ENCODE results near the gene PGS1.

Gene PGS1

GRCh38 chr17:78438694-78439325, 60.4 kb downstream of the PGS1 start:
- DNase-seq (ENCODE audit: low read depth) = no peak
- no peak overlapping the region for H3K4me3 ChIP-seq (ENCODE audit: low read depth, low read length)
- TF ChIP-seq, protein P1, sequence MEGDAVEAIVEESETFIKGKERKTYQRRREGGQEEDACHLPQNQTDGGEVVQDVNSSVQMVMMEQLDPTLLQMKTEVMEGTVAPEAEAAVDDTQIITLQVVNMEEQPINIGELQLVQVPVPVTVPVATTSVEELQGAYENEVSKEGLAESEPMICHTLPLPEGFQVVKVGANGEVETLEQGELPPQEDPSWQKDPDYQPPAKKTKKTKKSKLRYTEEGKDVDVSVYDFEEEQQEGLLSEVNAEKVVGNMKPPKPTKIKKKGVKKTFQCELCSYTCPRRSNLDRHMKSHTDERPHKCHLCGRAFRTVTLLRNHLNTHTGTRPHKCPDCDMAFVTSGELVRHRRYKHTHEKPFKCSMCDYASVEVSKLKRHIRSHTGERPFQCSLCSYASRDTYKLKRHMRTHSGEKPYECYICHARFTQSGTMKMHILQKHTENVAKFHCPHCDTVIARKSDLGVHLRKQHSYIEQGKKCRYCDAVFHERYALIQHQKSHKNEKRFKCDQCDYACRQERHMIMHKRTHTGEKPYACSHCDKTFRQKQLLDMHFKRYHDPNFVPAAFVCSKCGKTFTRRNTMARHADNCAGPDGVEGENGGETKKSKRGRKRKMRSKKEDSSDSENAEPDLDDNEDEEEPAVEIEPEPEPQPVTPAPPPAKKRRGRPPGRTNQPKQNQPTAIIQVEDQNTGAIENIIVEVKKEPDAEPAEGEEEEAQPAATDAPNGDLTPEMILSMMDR (IDR thresholded peaks at IDR 0.05; ENCODE audit: low read depth, low read length) = no peak
- TF ChIP-seq MAX (IDR thresholded peaks at IDR 0.05; ENCODE audit: low read depth, low read length) (no peak), POLR2A (IDR thresholded peaks at IDR 0.05; ENCODE audit: extremely low read depth, insufficient read length) (no peak), MYC (IDR thresholded peaks at IDR 0.05; ENCODE audit: low read depth, low read length) (no peak)

DNA sequence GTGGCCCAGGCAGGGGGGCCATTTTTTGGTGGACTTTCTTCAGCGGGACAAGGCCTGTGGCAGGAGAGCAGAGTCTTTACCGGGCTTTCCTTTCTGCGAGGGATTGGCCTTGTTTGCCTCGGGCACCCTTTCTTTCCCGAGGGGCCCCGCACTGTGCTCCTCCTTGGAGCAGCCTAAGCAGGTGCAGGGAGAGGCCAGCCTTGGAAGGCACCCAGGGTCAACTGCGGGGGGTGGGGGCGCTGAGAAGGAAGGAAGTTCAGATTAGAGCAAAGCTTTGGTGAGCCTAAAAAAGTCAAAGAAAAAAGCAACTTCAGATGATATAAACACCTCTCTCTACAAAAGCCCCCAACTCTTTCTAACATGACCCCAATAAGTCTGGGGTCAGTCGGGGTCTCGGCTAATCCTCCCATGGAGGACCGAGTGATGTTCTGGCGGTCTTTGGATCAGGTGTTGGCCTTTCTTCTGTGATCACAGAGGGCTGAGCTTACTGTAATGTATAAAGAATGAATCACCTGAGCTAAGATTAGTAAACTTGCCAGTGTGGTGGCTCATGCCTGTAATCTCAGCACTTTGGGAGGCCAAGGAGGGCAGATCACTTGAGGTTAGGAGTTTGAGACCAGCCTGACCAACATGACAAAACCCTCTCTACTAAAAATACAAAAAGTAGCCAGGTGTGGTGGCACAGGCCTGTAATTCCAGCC, 63.0 kb downstream of the PGS1 start:
- TF ChIP-seq, protein P1 (IDR thresholded peaks at IDR 0.05; ENCODE audit: low read depth, low read length) = no peak
- no peak for TF ChIP-seq MYC (IDR thresholded peaks at IDR 0.05; ENCODE audit: low read depth, low read length)
- DNase-seq (ENCODE audit: low read depth) = no peak
- H3K4me3 ChIP-seq (ENCODE audit: low read depth, low read length) = no peak overlapping the region

DNA sequence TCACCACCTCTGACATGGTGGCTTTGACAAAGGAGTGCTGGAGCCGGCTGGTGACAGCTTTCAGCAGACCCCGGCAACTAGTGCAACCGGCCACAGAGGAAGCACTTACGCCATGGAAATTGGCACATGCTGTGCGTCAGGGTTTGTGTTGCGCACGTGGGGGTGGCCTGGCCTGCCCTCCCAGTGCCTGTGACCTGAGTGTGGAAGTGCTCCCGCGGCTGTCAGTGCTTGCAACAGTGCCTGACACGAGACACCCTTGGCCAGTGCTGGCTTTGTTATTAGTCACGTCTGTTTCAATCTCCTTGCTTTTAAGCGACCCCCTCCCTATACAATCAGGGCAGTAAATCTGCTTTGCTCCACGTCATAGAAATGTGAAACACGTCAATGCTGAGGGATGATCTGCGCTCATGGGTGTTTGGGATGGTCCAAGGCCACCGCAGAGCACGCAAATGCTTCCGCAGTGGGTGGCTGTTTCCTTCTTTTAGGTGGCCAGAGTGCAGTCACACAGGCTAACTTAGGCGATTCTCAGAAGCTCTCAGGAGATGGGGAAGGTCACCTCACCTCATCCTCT, 64.3 kb downstream of the PGS1 start:
- no peak overlapping the region for H3K4me3 ChIP-seq (ENCODE audit: low read depth, low read length)
- TF ChIP-seq MAX (IDR thresholded peaks at IDR 0.05; ENCODE audit: low read depth, low read length) (peak; percentile 100), POLR2A (IDR thresholded peaks at IDR 0.05; ENCODE audit: extremely low read depth, insufficient read length) (no peak), MYC (IDR thresholded peaks at IDR 0.05; ENCODE audit: low read depth, low read length) (peak; percentile 99)
- TF ChIP-seq, protein P1 (IDR thresholded peaks at IDR 0.05; ENCODE audit: low read depth, low read length) = no peak
- DNase-seq (ENCODE audit: low read depth) = peak; percentile 94

DNA sequence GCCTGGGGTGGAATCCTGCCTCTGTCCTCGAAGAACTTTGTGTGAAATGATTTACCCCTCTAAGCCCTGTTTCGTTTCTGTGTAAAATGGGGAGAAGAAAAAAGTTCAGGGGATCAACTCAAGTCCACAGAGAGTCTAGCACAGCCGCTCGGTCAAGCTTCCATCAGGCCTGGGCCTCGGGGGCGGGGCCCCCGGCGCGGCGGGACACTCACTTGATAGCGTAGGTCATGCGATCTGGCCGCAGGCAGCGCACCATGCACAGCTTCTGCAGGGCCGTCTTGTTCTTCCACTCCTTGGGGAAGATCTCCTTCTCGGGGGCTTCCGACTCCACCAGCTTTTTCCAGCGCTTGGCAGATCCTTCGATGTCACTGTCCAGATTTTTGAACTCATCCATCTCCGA, 65.9 kb downstream of the PGS1 start:
- H3K4me3 ChIP-seq (ENCODE audit: low read depth, low read length) = no peak overlapping the region
- DNase-seq (ENCODE audit: low read depth) = no peak
- TF ChIP-seq MYC (IDR thresholded peaks at IDR 0.05; ENCODE audit: low read depth, low read length) (no peak), POLR2A (IDR thresholded peaks at IDR 0.05; ENCODE audit: extremely low read depth, insufficient read length) (no peak), MAX (IDR thresholded peaks at IDR 0.05; ENCODE audit: low read depth, low read length) (no peak)
- TF ChIP-seq, protein P1 (IDR thresholded peaks at IDR 0.05; ENCODE audit: low read depth, low read length) = no peak

DNA sequence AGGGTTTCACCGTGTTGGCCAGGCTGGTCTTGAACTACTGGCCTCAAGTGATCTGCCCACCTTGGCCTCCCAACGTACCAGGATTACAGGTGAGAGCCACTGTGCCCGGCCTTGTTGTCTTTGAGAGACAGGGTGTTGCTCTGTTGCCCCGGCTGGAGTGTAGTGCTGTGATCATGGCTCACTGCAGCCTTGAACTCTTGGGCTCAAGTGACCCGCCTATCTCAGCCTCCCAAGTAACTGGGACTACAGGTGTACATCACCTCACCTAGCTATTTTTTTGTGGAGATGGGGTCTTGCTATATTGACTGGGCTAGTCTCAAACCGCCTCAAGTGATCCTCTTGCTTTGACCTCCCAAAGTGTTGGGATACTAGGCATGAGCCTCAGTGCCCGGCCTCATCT, 68.4 kb downstream of the PGS1 start:
- DNase-seq (ENCODE audit: low read depth) = no peak
- TF ChIP-seq, protein P1 (IDR thresholded peaks at IDR 0.05; ENCODE audit: low read depth, low read length) = no peak
- TF ChIP-seq MYC (IDR thresholded peaks at IDR 0.05; ENCODE audit: low read depth, low read length) (no peak), MAX (IDR thresholded peaks at IDR 0.05; ENCODE audit: low read depth, low read length) (no peak), POLR2A (IDR thresholded peaks at IDR 0.05; ENCODE audit: extremely low read depth, insufficient read length) (no peak)

More for the DNA sequence above, 68.4 kb downstream of the PGS1 start:
- no peak overlapping the region for H3K4me3 ChIP-seq (ENCODE audit: low read depth, low read length)
